A549 (cell line): ENCODE measurements around the gene SPINK14. TPM values are rescaled to one million over a fixed set of nuclear protein-coding genes. Genes with fewer than 3 reads are reported as not detected.

ENCODE experiments used
- ATAC-seq, 2 experiments: fragments of 200-7000 bp in 1 of 2; fragments of >200 bp in 1 of 2; cut with Nextera tagmentation in 1 of 2; cut with Tn5 transposase in 1 of 2; 3 replicates each; pipeline versions ENCODE4 v1.8.0 to v1.9.1; 2018 to 2020; ENCODE audit warnings: mild to moderate bottlenecking in 1 of 2, moderate library complexity in 1 of 2
- CTCF ChIA-PET: fragments of 300-600 bp; sonication (Branson Sonifier 250); formaldehyde crosslinking; extraction: SDS; loops from one replicate; lab custom pipeline; 2021; ENCODE audit warnings: antibody characterized with exemption, inconsistent platforms; lab: Yijun Ruan, JAX
- POLR2A ChIA-PET: fragments of 350-600 bp; formaldehyde crosslinking; extraction: SDS; loops from one replicate; lab custom pipeline; 2021; ENCODE audit warnings: antibody characterized with exemption, inconsistent platforms; lab: Yijun Ruan, JAX
- DNase-seq, 2 experiments: peaks; one replicate each; pipeline versions ENCODE4 v3.0.0 to v3.0.0-alpha.2; 2011 to 2016; ENCODE audit warnings: low read depth in 1 of 2, low spot score in 1 of 2
- FAIRE-seq: peaks from 2 replicates; lab custom pipeline; 2011; peaks lifted over from hg19 to GRCh38; lab: Jason Lieb, UNC
- H3K27ac ChIP-seq, 2 experiments: fragments of >200 bp; sonication (Bioruptor Twin); formaldehyde crosslinking; 3 replicates each; pipeline ENCODE4 v1.5.1; 2016 to 2017
- H3K4me1 ChIP-seq: fragments of >200 bp; sonication (Bioruptor Twin); formaldehyde crosslinking; 3 replicates; pipeline ENCODE4 v1.6.1; 2016
- H3K4me2 ChIP-seq: fragments of >200 bp; sonication (Bioruptor Twin); formaldehyde crosslinking; 3 replicates; pipeline ENCODE4 v1.6.1; 2016
- H3K4me3 ChIP-seq: fragments of >200 bp; sonication (Bioruptor Twin); formaldehyde crosslinking; 3 replicates; pipeline ENCODE4 v1.5.1; 2016
- H3K9me3 ChIP-seq: fragments of >200 bp; sonication (Bioruptor Twin); formaldehyde crosslinking; 3 replicates; pipeline ENCODE4 v1.6.1; 2016
- BHLHE40 ChIP-seq: IDR thresholded peaks from 2 replicates; pipeline ENCODE4 v1.6.1; 2012; ENCODE audit warnings: low read depth, low read length, inconsistent platforms
- EP300 ChIP-seq, 2 experiments: fragments of >200 bp; sonication (Bioruptor Twin); formaldehyde crosslinking; IDR thresholded peaks; 2 replicates in 1 of 2; 3 replicates in 1 of 2; pipeline ENCODE4 v1.6.1; 2016 to 2017
- FOSL2 ChIP-seq, 2 experiments: fragments of 450-650 bp in 1 of 2; fragments of >200 bp in 1 of 2; sonication (Bioruptor Twin) in 1 of 2; formaldehyde crosslinking; IDR thresholded peaks; 2 replicates each; pipeline versions ENCODE4 v1.5.0 to v1.6.1; 2016 to 2020; ENCODE audit warnings: mild to moderate bottlenecking in 1 of 2, moderate library complexity in 1 of 2
- GATA3 ChIP-seq: IDR thresholded peaks from 2 replicates; pipeline ENCODE4 v1.6.1; 2012; ENCODE audit warnings: borderline replicate concordance
- HEYL ChIP-seq: fragments of 250-450 bp; sonication (Bioruptor Pico); IDR thresholded peaks from 2 replicates; pipeline ENCODE4 v1.8.0; 2021; ENCODE audit warnings: mild to moderate bottlenecking, moderate library complexity
- HOXB13 ChIP-seq: fragments of 250-450 bp; sonication (Bioruptor Pico); IDR thresholded peaks from 2 replicates; pipeline ENCODE4 v1.5.0; 2020; ENCODE audit warnings: low read depth, mild to moderate bottlenecking, moderate library complexity
- HOXB5 ChIP-seq: fragments of 250-450 bp; sonication (Bioruptor Pico); IDR thresholded peaks from 2 replicates; pipeline ENCODE4 v1.5.0; 2020; ENCODE audit warnings: mild to moderate bottlenecking, moderate library complexity
- RCOR1 ChIP-seq: fragments of 150-350 bp; IDR thresholded peaks from 2 replicates; pipeline ENCODE4 v1.6.1; 2014; ENCODE audit warnings: antibody characterized with exemption, low read length, low read depth
- WGBS: methylation state at CpG from one replicate; pipeline ENCODE4 v1.1.6; 2017; ENCODE audit errors: missing lambda C conversion rate; 5-methylcytosine and 5-hydroxymethylcytosine counted together
- polyA plus RNA-seq, 4 experiments: library from polyadenylated mRNA; depleted of rRNA in 3 of 4; stranded (reverse); fragments of >200 nt; fragmentation: RNase III in 1 of 4; extraction: RNeasy Plus Mini Kit Qiagen cat#74134 plus additional on column Dnase treatment in 1 of 4; gene quantifications; 2 replicates in 3 of 4; 3 replicates in 1 of 4; pipeline ENCODE4 v1.2.3, GENCODE V29; 2011 to 2017
- TF ChIP-seq, protein P1 (sequence below): fragments of >200 bp; sonication (Bioruptor Twin); formaldehyde crosslinking; IDR thresholded peaks from 2 replicates; pipeline ENCODE4 v1.6.1; 2016
- TF ChIP-seq, protein P2 (sequence below): IDR thresholded peaks from 2 replicates; pipeline ENCODE4 v1.6.1; 2012
- TF ChIP-seq, protein P3 (sequence below): IDR thresholded peaks from 2 replicates; pipeline ENCODE4 v1.6.1; 2012
- TF ChIP-seq, protein P4 (sequence below): fragments of 250-450 bp; sonication (Bioruptor Pico); IDR thresholded peaks from 2 replicates; pipeline ENCODE4 v1.5.0; 2020; ENCODE audit warnings: low read depth, mild to moderate bottlenecking, moderate library complexity
- TF ChIP-seq, protein P5 (sequence below): fragments of 250-450 bp; sonication (Bioruptor Pico); IDR thresholded peaks from 2 replicates; pipeline ENCODE4 v1.5.0; 2021; ENCODE audit warnings: mild to moderate bottlenecking, moderate library complexity, borderline replicate concordance
- TF ChIP-seq, protein P6 (sequence below): fragments of 200-600 bp; sonication (generic); IDR thresholded peaks from 2 replicates; pipeline ENCODE4 v1.6.1; 2016; ENCODE audit warnings: antibody characterized with exemption, mild to moderate bottlenecking, moderate library complexity

Gene SPINK14
- polyA plus RNA-seq, 2 of the 4 experiments (the other 2 are of a cell fraction) = not detected

DNA sequence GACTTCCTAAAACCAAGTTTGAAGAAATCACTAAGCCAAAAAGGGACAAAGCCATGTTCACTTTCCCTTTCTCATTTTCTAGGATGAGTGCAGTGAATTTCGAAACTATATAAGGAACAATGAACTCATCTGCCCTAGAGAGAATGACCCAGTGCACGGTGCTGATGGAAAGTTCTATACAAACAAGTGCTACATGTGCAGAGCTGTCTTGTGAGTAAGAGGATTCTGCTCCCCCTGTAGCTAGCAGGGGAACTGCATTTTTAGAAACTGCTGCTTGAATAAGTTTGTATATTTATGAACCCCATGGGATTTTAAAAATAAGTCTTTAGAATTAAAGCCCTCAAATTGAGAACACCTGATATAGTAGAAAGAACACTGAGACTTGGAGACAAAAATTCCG, 42.7 kb upstream of the SPINK14 start:
- DNase-seq = peak in 1 of 2 experiments; percentile 11
- Histone ChIP-seq H3K27ac (no peak overlapping the region), H3K4me3 (no peak overlapping the region), H3K9me3 (no peaks in the 10 kb centered on the region), H3K4me1 (no peaks in the 10 kb centered on the region), H3K4me2 (no peak overlapping the region)
- 10% methylated on average over 3 of the region's 3 CpGs for WGBS
- ChIA-PET POLR2A (no interaction called here), CTCF (interaction anchor here (0.6 kb wide), 1 partner anchor 30 kb away, joined by 3 read pairs; no protein-coding TSS in a partner anchor)
- FAIRE-seq = no peak
- no peak for ATAC-seq
- no peak for TF ChIP-seq FOSL2 (IDR thresholded peaks at IDR 0.05)
- TF ChIP-seq FOSL2 (CRISPR knock-in tag; IDR thresholded peaks at IDR 0.05) = no peak
- TF ChIP-seq, protein P1, sequence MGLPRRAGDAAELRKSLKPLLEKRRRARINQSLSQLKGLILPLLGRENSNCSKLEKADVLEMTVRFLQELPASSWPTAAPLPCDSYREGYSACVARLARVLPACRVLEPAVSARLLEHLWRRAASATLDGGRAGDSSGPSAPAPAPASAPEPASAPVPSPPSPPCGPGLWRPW = no peak
- no peak for TF ChIP-seq RCOR1
- TF ChIP-seq, protein P2, sequence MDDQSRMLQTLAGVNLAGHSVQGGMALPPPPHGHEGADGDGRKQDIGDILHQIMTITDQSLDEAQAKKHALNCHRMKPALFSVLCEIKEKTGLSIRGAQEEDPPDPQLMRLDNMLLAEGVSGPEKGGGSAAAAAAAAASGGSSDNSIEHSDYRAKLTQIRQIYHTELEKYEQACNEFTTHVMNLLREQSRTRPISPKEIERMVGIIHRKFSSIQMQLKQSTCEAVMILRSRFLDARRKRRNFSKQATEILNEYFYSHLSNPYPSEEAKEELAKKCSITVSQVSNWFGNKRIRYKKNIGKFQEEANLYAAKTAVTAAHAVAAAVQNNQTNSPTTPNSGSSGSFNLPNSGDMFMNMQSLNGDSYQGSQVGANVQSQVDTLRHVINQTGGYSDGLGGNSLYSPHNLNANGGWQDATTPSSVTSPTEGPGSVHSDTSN = no peak
- no peak for TF ChIP-seq HOXB5 (CRISPR knock-in tag)
- TF ChIP-seq, protein P3, sequence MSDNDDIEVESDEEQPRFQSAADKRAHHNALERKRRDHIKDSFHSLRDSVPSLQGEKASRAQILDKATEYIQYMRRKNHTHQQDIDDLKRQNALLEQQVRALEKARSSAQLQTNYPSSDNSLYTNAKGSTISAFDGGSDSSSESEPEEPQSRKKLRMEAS = no peak
- TF ChIP-seq, protein P4, sequence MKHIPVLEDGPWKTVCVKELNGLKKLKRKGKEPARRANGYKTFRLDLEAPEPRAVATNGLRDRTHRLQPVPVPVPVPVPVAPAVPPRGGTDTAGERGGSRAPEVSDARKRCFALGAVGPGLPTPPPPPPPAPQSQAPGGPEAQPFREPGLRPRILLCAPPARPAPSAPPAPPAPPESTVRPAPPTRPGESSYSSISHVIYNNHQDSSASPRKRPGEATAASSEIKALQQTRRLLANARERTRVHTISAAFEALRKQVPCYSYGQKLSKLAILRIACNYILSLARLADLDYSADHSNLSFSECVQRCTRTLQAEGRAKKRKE (CRISPR knock-in tag) = no peak
- TF ChIP-seq HOXB13 (CRISPR knock-in tag) = no peak
- no peak for TF ChIP-seq HEYL
- no peak for TF ChIP-seq GATA3
- TF ChIP-seq BHLHE40 = no peak
- no peak for TF ChIP-seq EP300 (IDR thresholded peaks at IDR 0.05)

DNA sequence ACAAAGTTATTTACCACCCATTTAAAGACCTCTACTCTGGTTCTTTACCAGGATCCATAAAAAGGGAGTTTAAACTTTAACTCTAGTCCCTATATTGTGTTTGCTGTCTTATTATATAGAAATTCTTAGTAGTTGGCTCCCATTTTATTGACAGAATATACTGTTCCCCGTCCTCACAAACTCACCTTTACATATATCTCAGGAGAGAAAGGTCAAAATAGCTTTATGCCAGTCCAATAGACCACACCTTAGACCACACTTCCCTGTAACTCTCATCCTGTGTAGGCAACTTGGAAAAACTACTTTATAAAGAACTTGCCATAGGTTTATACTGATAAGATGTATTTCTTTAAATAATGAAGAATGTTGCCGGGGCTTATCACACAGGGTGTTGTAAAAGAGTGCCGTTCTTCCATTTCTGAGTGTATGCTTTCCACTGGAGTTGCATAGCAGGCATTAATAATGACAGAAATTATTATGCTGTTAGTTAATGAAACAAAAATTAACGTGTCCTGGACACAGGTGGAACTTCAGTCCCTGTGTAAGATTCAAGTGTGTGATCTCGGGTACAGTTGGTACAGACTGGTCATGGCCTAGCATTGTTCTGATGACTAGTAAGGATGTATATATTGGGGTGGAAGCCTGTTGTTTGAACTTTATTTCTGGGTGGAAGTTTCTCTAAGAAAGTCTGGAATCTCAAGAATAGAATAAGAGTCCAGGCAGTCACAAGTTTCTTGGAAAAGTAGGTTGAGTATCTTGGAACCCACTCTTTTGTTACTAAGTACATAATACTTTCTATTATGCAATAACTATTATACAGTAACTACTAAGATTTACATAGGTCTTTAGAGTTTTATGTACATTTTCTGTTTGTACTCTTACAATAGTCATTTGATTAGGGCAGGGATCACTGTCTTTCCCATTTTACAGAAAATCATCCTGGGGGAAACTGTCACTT, 33.0 kb upstream of the SPINK14 start:
- CTCF ChIA-PET = no interaction called here
- POLR2A ChIA-PET = no interaction called here

More for the DNA sequence above, 33.0 kb upstream of the SPINK14 start:
- no peak overlapping the region for H3K4me2 ChIP-seq
- ATAC-seq = no peak
- FAIRE-seq = no peak
- H3K9me3 ChIP-seq = no peaks in the 10 kb centered on the region
- 22% methylated on average over 5 of the region's 5 CpGs for WGBS
- TF ChIP-seq, protein P5, sequence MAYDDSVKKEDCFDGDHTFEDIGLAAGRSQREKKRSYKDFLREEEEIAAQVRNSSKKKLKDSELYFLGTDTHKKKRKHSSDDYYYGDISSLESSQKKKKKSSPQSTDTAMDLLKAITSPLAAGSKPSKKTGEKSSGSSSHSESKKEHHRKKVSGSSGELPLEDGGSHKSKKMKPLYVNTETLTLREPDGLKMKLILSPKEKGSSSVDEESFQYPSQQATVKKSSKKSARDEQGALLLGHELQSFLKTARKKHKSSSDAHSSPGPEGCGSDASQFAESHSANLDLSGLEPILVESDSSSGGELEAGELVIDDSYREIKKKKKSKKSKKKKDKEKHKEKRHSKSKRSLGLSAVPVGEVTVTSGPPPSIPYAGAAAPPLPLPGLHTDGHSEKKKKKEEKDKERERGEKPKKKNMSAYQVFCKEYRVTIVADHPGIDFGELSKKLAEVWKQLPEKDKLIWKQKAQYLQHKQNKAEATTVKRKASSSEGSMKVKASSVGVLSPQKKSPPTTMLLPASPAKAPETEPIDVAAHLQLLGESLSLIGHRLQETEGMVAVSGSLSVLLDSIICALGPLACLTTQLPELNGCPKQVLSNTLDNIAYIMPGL = no peak
- TF ChIP-seq, protein P2 = no peak
- TF ChIP-seq, protein P6, sequence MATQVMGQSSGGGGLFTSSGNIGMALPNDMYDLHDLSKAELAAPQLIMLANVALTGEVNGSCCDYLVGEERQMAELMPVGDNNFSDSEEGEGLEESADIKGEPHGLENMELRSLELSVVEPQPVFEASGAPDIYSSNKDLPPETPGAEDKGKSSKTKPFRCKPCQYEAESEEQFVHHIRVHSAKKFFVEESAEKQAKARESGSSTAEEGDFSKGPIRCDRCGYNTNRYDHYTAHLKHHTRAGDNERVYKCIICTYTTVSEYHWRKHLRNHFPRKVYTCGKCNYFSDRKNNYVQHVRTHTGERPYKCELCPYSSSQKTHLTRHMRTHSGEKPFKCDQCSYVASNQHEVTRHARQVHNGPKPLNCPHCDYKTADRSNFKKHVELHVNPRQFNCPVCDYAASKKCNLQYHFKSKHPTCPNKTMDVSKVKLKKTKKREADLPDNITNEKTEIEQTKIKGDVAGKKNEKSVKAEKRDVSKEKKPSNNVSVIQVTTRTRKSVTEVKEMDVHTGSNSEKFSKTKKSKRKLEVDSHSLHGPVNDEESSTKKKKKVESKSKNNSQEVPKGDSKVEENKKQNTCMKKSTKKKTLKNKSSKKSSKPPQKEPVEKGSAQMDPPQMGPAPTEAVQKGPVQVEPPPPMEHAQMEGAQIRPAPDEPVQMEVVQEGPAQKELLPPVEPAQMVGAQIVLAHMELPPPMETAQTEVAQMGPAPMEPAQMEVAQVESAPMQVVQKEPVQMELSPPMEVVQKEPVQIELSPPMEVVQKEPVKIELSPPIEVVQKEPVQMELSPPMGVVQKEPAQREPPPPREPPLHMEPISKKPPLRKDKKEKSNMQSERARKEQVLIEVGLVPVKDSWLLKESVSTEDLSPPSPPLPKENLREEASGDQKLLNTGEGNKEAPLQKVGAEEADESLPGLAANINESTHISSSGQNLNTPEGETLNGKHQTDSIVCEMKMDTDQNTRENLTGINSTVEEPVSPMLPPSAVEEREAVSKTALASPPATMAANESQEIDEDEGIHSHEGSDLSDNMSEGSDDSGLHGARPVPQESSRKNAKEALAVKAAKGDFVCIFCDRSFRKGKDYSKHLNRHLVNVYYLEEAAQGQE = no peak
- TF ChIP-seq, all 56 proteins: peak for 0
- no peak for DNase-seq
- H3K4me1 ChIP-seq = no peaks in the 10 kb centered on the region
- H3K27ac ChIP-seq = no peak overlapping the region
- H3K4me3 ChIP-seq = no peak overlapping the region
